Trophoblast cell (in vitro differentiated cells and primary cell): ENCODE data around the gene MPPED1.
A peak's percentile ranks its signal among the peaks of the same experiment; 100 is the strongest.

ENCODE experiments used
- DNase-seq, 2 donors: peaks; one replicate each; pipeline ENCODE4 v3.0.0-alpha.2; 2016
- H2AFZ ChIP-seq: 2 replicates; pipeline ENCODE4 v1.6.1; 2013; ENCODE audit warnings: low read length, moderate library complexity, mild to moderate bottlenecking; ENCODE audit not compliant: insufficient read depth, poor library complexity
- H2AK5ac ChIP-seq: 2 replicates; pipeline ENCODE4 v1.6.1; 2013; ENCODE audit warnings: mild to moderate bottlenecking, low read length
- H2BK120ac ChIP-seq: 2 replicates; pipeline ENCODE4 v1.6.1; 2013; ENCODE audit warnings: low read length, mild to moderate bottlenecking, moderate library complexity; ENCODE audit not compliant: insufficient read depth, poor library complexity
- H2BK12ac ChIP-seq: 2 replicates; pipeline ENCODE4 v1.6.1; 2013; ENCODE audit warnings: mild to moderate bottlenecking, low read length, moderate library complexity
- H2BK5ac ChIP-seq: 2 replicates; pipeline ENCODE4 v1.6.1; 2013; ENCODE audit warnings: low read length, low read depth, moderate library complexity, mild to moderate bottlenecking; ENCODE audit not compliant: poor library complexity
- H3K14ac ChIP-seq: 2 replicates; pipeline ENCODE4 v1.6.1; 2013; ENCODE audit warnings: mild to moderate bottlenecking, low read length
- H3K18ac ChIP-seq: 2 replicates; pipeline ENCODE4 v1.6.1; 2013; ENCODE audit warnings: mild to moderate bottlenecking, low read length
- H3K23ac ChIP-seq: 2 replicates; pipeline ENCODE4 v1.6.1; 2013; ENCODE audit warnings: low read length
- H3K27ac ChIP-seq: 2 replicates; pipeline ENCODE4 v1.5.1; 2013; ENCODE audit warnings: low read depth, mild to moderate bottlenecking, inconsistent platforms, low read length, moderate library complexity
- H3K27me3 ChIP-seq: 2 replicates; pipeline ENCODE4 v1.6.1; 2013; ENCODE audit warnings: inconsistent platforms, mild to moderate bottlenecking, low read length, moderate library complexity; ENCODE audit not compliant: insufficient read depth
- H3K36me3 ChIP-seq, 2 experiments: 1 replicate in 1 of 2; 2 replicates in 1 of 2; pipeline ENCODE4 v1.6.1; 2013; ENCODE audit warnings: low read length in 2 of 2, mild to moderate bottlenecking in 2 of 2, moderate library complexity in 1 of 2; ENCODE audit not compliant: insufficient read depth in 2 of 2, control insufficient read depth in 1 of 2
- H3K4ac ChIP-seq: 2 replicates; pipeline ENCODE4 v1.6.1; 2013; ENCODE audit warnings: low read depth, mild to moderate bottlenecking, low read length, moderate library complexity
- H3K4me1 ChIP-seq, 2 experiments: 1 replicate in 1 of 2; 2 replicates in 1 of 2; pipeline ENCODE4 v1.6.1; 2013; ENCODE audit warnings: low read length in 2 of 2, mild to moderate bottlenecking in 2 of 2, moderate library complexity in 1 of 2; ENCODE audit not compliant: insufficient read depth in 2 of 2, control insufficient read depth in 1 of 2
- H3K4me2 ChIP-seq: 2 replicates; pipeline ENCODE4 v1.6.1; 2013; ENCODE audit warnings: inconsistent platforms, mild to moderate bottlenecking, low read length, moderate library complexity
- H3K4me3 ChIP-seq: 2 replicates; pipeline ENCODE4 v1.5.1; 2013; ENCODE audit warnings: mild to moderate bottlenecking, low read depth, low read length, inconsistent platforms
- H3K79me1 ChIP-seq: one replicate; pipeline ENCODE4 v1.6.1; 2013; ENCODE audit warnings: low read length
- H3K79me2 ChIP-seq: 2 replicates; pipeline ENCODE4 v1.6.1; 2013; ENCODE audit warnings: low read length, mild to moderate bottlenecking; ENCODE audit not compliant: control insufficient read depth, insufficient read depth, poor library complexity
- H3K9ac ChIP-seq: 2 replicates; pipeline ENCODE4 v1.6.1; 2013; ENCODE audit warnings: mild to moderate bottlenecking, low read length
- H3K9me3 ChIP-seq: 2 replicates; pipeline ENCODE4 v1.6.1; 2013; ENCODE audit warnings: low read depth, mild to moderate bottlenecking, control low read depth, inconsistent platforms, low read length; ENCODE audit not compliant: insufficient read depth
- H4K12ac ChIP-seq: 2 replicates; pipeline ENCODE4 v1.6.1; 2013; ENCODE audit warnings: low read depth, mild to moderate bottlenecking, low read length, moderate library complexity
- H4K8ac ChIP-seq: 2 replicates; pipeline ENCODE4 v1.6.1; 2013; ENCODE audit warnings: low read depth, mild to moderate bottlenecking, low read length, moderate library complexity
- H4K91ac ChIP-seq: one replicate; pipeline ENCODE4 v1.6.1; 2013; ENCODE audit warnings: low read depth, mild to moderate bottlenecking, low read length, moderate library complexity
- WGBS: extraction: QIAGEN DNeasy Blood & Tissue Kit; methylation state at CpG from one replicate; pipeline ENCODE4 v1.1.7; 2013; ENCODE audit warnings: missing lambda C conversion rate; ENCODE audit not compliant: insufficient read length, insufficient coverage; ENCODE audit errors: extremely low coverage; 5-methylcytosine and 5-hydroxymethylcytosine counted together

Gene MPPED1

DNA sequence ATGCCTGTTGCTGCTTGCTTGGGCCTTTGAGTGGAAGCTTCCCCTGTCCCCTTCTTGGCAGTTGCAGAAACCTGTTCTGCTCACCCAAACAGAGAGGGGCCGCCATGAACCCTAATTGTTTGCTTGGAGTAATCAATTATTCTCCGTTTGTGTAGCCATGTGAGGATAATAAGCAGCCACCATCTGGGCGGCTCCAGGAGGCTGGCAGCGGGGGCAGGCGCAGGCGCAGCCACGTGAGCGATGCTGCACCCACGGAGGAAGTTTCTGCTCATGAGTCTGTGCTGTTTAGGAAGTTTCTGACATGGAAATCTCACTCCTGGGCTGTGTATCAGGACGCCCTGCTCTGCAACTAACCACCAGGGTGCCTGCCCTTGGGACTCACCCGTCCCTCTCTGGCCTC is 90.1 kb downstream of the MPPED1 start:
- H3K27me3 ChIP-seq, result no peaks in the 10 kb centered on the region
- no peaks in the 10 kb centered on the region for H3K36me3 ChIP-seq
- H2BK5ac ChIP-seq, result no peak overlapping the region
- no peak overlapping the region for H3K9ac ChIP-seq
- no peak overlapping the region for H2BK12ac ChIP-seq
- no peak overlapping the region for H3K23ac ChIP-seq
- H2BK120ac ChIP-seq, result no peak overlapping the region
- no peaks in the 10 kb centered on the region for H3K79me2 ChIP-seq
- no peaks in the 10 kb centered on the region for H3K4me1 ChIP-seq
- no peak overlapping the region for H3K18ac ChIP-seq
- peaks cover 33% of the 10 kb centered on the region for H3K9me3 ChIP-seq
- H3K4me2 ChIP-seq, result no peak overlapping the region
- no peak overlapping the region for H3K4me3 ChIP-seq
- no peak overlapping the region for H2AFZ ChIP-seq
- H3K27ac ChIP-seq, result no peak overlapping the region
- H3K4ac ChIP-seq, result no peak overlapping the region
- H4K8ac ChIP-seq, result no peak overlapping the region
- no peak overlapping the region for H4K91ac ChIP-seq
- H4K12ac ChIP-seq, result no peak overlapping the region
- no peaks in the 10 kb centered on the region for H3K79me1 ChIP-seq
- WGBS, result no CpG with 5 or more reads among the region's 11 CpGs
- no peak overlapping the region for H3K14ac ChIP-seq
- DNase-seq, result no peak
- no peak overlapping the region for H2AK5ac ChIP-seq

DNA sequence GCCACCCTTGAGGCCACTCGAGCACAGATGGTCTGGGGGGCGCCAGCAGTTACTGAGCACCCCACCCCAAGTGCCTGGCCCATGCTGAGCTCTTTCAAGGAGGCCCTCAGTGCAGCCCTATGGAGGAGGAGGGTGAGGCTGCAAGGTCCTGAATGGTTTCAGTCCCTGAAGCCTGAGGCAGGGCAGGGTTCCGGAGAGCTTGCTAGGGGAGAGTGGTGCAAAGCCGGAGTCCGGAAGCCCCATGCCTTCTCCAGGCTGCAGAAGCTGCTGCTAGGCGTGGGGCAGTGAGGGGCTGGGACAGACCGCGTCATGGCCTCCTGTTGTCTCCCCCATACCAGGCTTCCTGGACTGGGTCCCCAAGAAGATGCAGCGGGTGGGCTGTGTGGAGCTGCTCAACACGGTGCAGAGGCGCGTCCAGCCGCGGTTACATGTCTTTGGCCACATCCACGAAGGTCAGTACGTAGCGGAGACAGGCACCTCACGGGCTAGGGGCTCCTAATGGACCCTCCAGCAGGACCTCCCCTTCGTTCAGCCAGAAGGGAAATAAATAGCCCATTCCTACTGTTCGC is 90.6 kb downstream of the MPPED1 start:
- Histone ChIP-seq H2BK5ac (no peak overlapping the region), H3K4ac (no peak overlapping the region), H3K23ac (no peak overlapping the region), H3K4me3 (no peak overlapping the region), H3K9ac (no peak overlapping the region), H3K4me2 (no peak overlapping the region), H2BK120ac (no peak overlapping the region), H3K9me3 (peaks cover 31% of the 10 kb centered on the region), H2AK5ac (no peak overlapping the region), H3K27me3 (no peaks in the 10 kb centered on the region), H3K14ac (no peak overlapping the region), H3K18ac (no peak overlapping the region), H2AFZ (no peak overlapping the region), H3K4me1 (no peaks in the 10 kb centered on the region), H3K79me1 (no peaks in the 10 kb centered on the region), H3K27ac (no peak overlapping the region), H4K91ac (no peak overlapping the region), H4K8ac (no peak overlapping the region), H3K79me2 (no peaks in the 10 kb centered on the region), H4K12ac (no peak overlapping the region), H3K36me3 (no peaks in the 10 kb centered on the region), H2BK12ac (no peak overlapping the region)
- no peak for DNase-seq
- WGBS, result no CpG with 5 or more reads among the region's 20 CpGs

DNA sequence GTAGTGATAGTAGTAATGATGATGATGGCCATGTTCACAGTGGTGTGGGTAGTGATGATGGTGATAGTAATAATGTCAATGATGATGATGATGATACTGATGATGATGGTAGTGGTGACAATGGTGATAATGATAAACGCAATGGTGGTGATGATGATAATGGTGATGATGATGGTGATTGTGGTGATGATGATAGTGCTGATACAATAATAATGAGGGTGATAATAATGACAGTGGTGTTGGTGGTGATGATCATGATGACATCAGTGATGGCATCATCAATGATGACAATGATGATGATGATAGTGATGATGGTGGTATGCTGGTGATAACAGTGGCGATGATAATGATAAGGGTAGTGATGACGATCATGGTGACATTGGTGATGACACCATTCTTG is 92.3 kb downstream of the MPPED1 start:
- Histone ChIP-seq H3K9me3 (peaks cover 22% of the 10 kb centered on the region), H3K14ac (no peak overlapping the region), H4K12ac (no peak overlapping the region), H4K91ac (no peak overlapping the region), H3K27ac (no peak overlapping the region), H3K79me1 (no peaks in the 10 kb centered on the region), H3K23ac (no peak overlapping the region), H3K4me2 (no peak overlapping the region), H2BK12ac (no peak overlapping the region), H3K4me3 (no peak overlapping the region), H3K9ac (no peak overlapping the region), H2BK120ac (no peak overlapping the region), H2BK5ac (no peak overlapping the region), H3K18ac (no peak overlapping the region), H2AFZ (no peak overlapping the region), H4K8ac (no peak overlapping the region), H3K27me3 (no peaks in the 10 kb centered on the region), H3K4me1 (no peaks in the 10 kb centered on the region), H3K4ac (no peak overlapping the region), H3K36me3 (no peaks in the 10 kb centered on the region), H3K79me2 (no peaks in the 10 kb centered on the region), H2AK5ac (no peak overlapping the region)
- no CpG with 5 or more reads among the region's 3 CpGs for WGBS
- no peak for DNase-seq

DNA sequence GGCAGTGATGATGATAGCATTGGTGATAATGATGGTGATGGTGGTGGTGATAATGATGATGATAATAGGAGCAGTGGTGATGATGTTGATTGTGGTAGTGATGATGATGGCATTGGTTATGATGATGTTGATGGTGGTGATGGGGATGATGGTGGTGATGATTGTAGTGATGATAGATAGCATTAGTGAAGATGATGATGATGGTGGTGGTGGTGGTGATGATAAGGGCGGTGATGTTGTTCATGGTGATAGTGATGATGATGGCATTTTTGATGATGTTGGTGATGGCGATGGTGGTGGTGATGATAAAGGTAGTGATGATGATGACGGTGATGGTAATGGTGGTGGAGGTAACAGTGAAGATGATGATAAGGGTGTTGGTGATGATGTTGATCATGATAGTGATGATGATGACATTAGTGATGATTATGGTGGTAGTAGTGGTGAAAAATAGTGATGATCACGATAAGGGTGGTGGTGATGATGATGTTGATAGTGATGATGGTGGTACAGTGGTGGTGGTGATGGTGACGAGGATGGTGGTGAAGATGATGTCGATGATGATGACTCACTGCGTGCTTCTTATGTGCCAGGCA is 93.0 kb downstream of the MPPED1 start:
- no peak overlapping the region for H2AFZ ChIP-seq
- peak overlapping the region; percentile 14 for H3K4me3 ChIP-seq
- no peak for DNase-seq
- no peak overlapping the region for H4K8ac ChIP-seq
- H3K27me3 ChIP-seq, result no peaks in the 10 kb centered on the region
- no peak overlapping the region for H4K12ac ChIP-seq
- H3K14ac ChIP-seq, result no peak overlapping the region
- H3K79me1 ChIP-seq, result no peaks in the 10 kb centered on the region
- no CpG with 5 or more reads among the region's 7 CpGs for WGBS
- no peaks in the 10 kb centered on the region for H3K36me3 ChIP-seq
- H2BK120ac ChIP-seq, result no peak overlapping the region
- no peak overlapping the region for H4K91ac ChIP-seq
- no peak overlapping the region for H3K27ac ChIP-seq
- no peak overlapping the region for H2BK12ac ChIP-seq
- no peak overlapping the region for H3K4me2 ChIP-seq
- no peak overlapping the region for H2AK5ac ChIP-seq
- no peaks in the 10 kb centered on the region for H3K79me2 ChIP-seq
- H3K23ac ChIP-seq, result no peak overlapping the region
- H3K9ac ChIP-seq, result no peak overlapping the region
- H2BK5ac ChIP-seq, result no peak overlapping the region
- H3K9me3 ChIP-seq, result peaks cover 22% of the 10 kb centered on the region
- no peak overlapping the region for H3K4ac ChIP-seq
- no peak overlapping the region for H3K18ac ChIP-seq
- H3K4me1 ChIP-seq, result no peaks in the 10 kb centered on the region
